CD4-positive, alpha-beta T cell (primary cell): Measurements from ENCODE around the gene ATP6V0A4. TPM values are rescaled to one million over a fixed set of nuclear protein-coding genes. Genes with fewer than 3 reads are reported as not detected.

Experiments
- ATAC-seq: fragments of 200-7000 bp; cut with Tn5 transposase; one replicate; pipeline ENCODE4 v1.10.0; 2022; ENCODE audit warnings: mild to moderate bottlenecking; ENCODE audit not compliant: poor library complexity
- CTCF ChIA-PET: fragments of 350-600 bp; sonication (Branson Sonifier 250); formaldehyde crosslinking; loops from one replicate; lab custom pipeline; 2021; ENCODE audit warnings: antibody characterized with exemption, inconsistent platforms; lab: Charles Lee
- POLR2A ChIA-PET: fragments of 350-600 bp; sonication (Branson Sonifier 250); formaldehyde crosslinking; loops from one replicate; lab custom pipeline; 2021; ENCODE audit warnings: antibody characterized with exemption, inconsistent platforms; lab: Charles Lee
- DNase-seq, 14 experiments: peaks; one replicate each; pipeline ENCODE4 v3.0.0-alpha.2; 2013 to 2020; ENCODE audit warnings: mixed read lengths in 2 of 14
- H3K27ac ChIP-seq, 2 donors: one replicate each; pipeline versions ENCODE4 v1.5.1 to v1.7.0; 2013; ENCODE audit warnings: low read length in 2 of 2, low read depth in 1 of 2, mild to moderate bottlenecking in 1 of 2
- H3K27me3 ChIP-seq, 2 experiments: 1 replicate in 1 of 2; 2 replicates in 1 of 2; pipeline versions ENCODE4 v1.6.1 to v1.7.0; 2013; ENCODE audit warnings: low read length in 2 of 2, control low read depth in 1 of 2, mild to moderate bottlenecking in 1 of 2, moderate library complexity in 1 of 2; ENCODE audit not compliant: insufficient read depth in 2 of 2, control insufficient read depth in 1 of 2
- H3K36me3 ChIP-seq: one replicate; pipeline ENCODE4 v1.6.1; 2013; ENCODE audit warnings: low read length, control low read depth; ENCODE audit not compliant: insufficient read depth
- H3K4me1 ChIP-seq: one replicate; pipeline ENCODE4 v1.6.1; 2013; ENCODE audit warnings: low read length, control low read depth; ENCODE audit not compliant: insufficient read depth
- H3K4me3 ChIP-seq: one replicate; pipeline ENCODE4 v1.5.1; 2013; ENCODE audit warnings: mild to moderate bottlenecking, low read length, moderate library complexity
- H3K9me3 ChIP-seq, 2 experiments: 1 replicate in 1 of 2; 2 replicates in 1 of 2; pipeline versions ENCODE4 v1.6.1 to v1.7.0; 2013; ENCODE audit warnings: low read length in 2 of 2, mild to moderate bottlenecking in 2 of 2, control low read depth in 1 of 2, moderate library complexity in 1 of 2; ENCODE audit not compliant: control insufficient read depth in 1 of 2, insufficient read depth in 1 of 2
- H3K27ac Mint-ChIP-seq: one replicate; pipeline ENCODE4 v1.8.0; 2020; ENCODE audit warnings: mixed read lengths
- H3K27me3 Mint-ChIP-seq: one replicate; pipeline ENCODE4 v1.8.0; 2021; ENCODE audit warnings: mixed read lengths
- H3K36me3 Mint-ChIP-seq: one replicate; pipeline ENCODE4 v1.8.0; 2021; ENCODE audit warnings: low read depth, mixed read lengths
- H3K4me1 Mint-ChIP-seq: one replicate; pipeline ENCODE4 v1.8.0; 2021; ENCODE audit warnings: low read depth, mixed read lengths
- H3K4me3 Mint-ChIP-seq: one replicate; pipeline ENCODE4 v1.8.0; 2020; ENCODE audit warnings: mild to moderate bottlenecking, mixed read lengths
- H3K9me3 Mint-ChIP-seq: one replicate; pipeline ENCODE4 v1.8.0; 2020; ENCODE audit warnings: mixed read lengths
- CTCF ChIP-seq: fragments of 200-600 bp; IDR thresholded peaks from one replicate; pipeline ENCODE4 v1.8.0; 2022; ENCODE audit warnings: antibody characterized with exemption, mild to moderate bottlenecking
- intact Hi-C, 2 experiments: fragments of 100-400 bp; cut with DNase I in 1 of 2; cut with micrococcal nuclease in 1 of 2; formaldehyde crosslinking; loops; one replicate each; pipeline versions ENCODE4 v1.15.1 to v1.9.0; 2023 to 2025; cut with DNase I, micrococcal nuclease
- total RNA-seq, 174 experiments: library from RNA in 2 of 174; stranded (reverse) in 2 of 174; gene quantifications; one replicate each; pipeline ENCODE4 v1.2.3 and lab custom pipeline; 2021 to 2026

Gene ATP6V0A4
- total RNA-seq, 2 experiments from 2014 or later, result not detected

DNA sequence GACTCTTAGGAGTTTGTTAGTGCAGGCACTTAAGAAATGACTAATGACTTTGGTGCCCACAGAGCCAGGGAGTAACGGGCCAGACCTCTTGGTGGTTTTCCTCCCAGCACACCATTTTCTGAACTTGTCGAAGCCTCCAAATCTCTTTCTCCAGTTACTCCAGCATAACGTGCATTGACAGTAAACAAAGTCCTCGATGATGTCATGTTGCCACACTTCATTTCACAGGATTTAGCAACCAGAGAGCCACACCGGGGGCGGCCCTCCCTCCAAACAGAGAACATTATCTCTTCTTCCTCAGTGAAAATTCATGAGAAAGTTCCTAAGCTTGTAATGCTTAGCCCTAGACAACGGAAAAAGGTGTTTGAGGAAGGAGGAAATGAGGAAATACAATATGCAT, 92.8 kb downstream of the ATP6V0A4 start:
- POLR2A ChIA-PET, result no interaction called here
- Histone ChIP-seq H3K27me3 (no peaks in the 10 kb centered on the region), H3K9me3 (no peaks in the 10 kb centered on the region), H3K4me1 (no peaks in the 10 kb centered on the region), H3K4me3 (no peak overlapping the region), H3K36me3 (no peaks in the 10 kb centered on the region), H3K27ac (no peak overlapping the region)
- Mint-ChIP-seq H3K4me1 (no peaks in the 10 kb centered on the region), H3K36me3 (no peaks in the 10 kb centered on the region), H3K4me3 (no peak overlapping the region), H3K27ac (no peak overlapping the region), H3K9me3 (no peaks in the 10 kb centered on the region), H3K27me3 (no peaks in the 10 kb centered on the region)
- ATAC-seq, result no peak
- CTCF ChIA-PET, result interaction anchor here (0.6 kb wide), 1 partner anchor 18 kb away, joined by 6 read pairs; no protein-coding TSS in a partner anchor
- no peak for TF ChIP-seq CTCF
- no peak for DNase-seq
- intact Hi-C loops, result no loop called here

- H3K27me3 ChIP-seq, result peaks cover 0 to 2% of the 10 kb centered on the region in 2 experiments
- H3K4me1 Mint-ChIP-seq, result no peaks in the 10 kb centered on the region
- no peaks in the 10 kb centered on the region for H3K27me3 Mint-ChIP-seq
- ATAC-seq (no peak), DNase-seq (no peak)
- no peak overlapping the region for H3K4me3 Mint-ChIP-seq
- POLR2A ChIA-PET, result no interaction called here
- no peak overlapping the region for H3K27ac ChIP-seq
- H3K27ac Mint-ChIP-seq, result no peak overlapping the region
- H3K36me3 Mint-ChIP-seq, result no peaks in the 10 kb centered on the region
- CTCF ChIA-PET, result no interaction called here
- no peaks in the 10 kb centered on the region for H3K9me3 ChIP-seq
- H3K36me3 ChIP-seq, result no peaks in the 10 kb centered on the region
- no peak for TF ChIP-seq CTCF
- no peaks in the 10 kb centered on the region for H3K9me3 Mint-ChIP-seq
- intact Hi-C loops, result no loop called here
- H3K4me3 ChIP-seq, result no peak overlapping the region
- no peaks in the 10 kb centered on the region for H3K4me1 ChIP-seq
Measured at GRCh38 chr7:138701537-138701923, 96.5 kb downstream of the ATP6V0A4 start.

- Histone ChIP-seq H3K27ac (no peak within 1 kb of the TSS), H3K4me1 (no peaks in the 10 kb centered on the region), H3K4me3 (no peak within 1 kb of the TSS), H3K27me3 (peaks cover 0 to 2% of the 10 kb centered on the region in 2 experiments), H3K36me3 (no peaks in the 10 kb centered on the region), H3K9me3 (no peaks in the 10 kb centered on the region)
- POLR2A ChIA-PET, result no interaction called here
- ATAC-seq (no peak), DNase-seq (no peak)
- intact Hi-C loops, result no loop called here
- no peak for TF ChIP-seq CTCF
- CTCF ChIA-PET, result no interaction called here
- H3K4me1 Mint-ChIP-seq, result no peaks in the 10 kb centered on the region
- no peaks in the 10 kb centered on the region for H3K9me3 Mint-ChIP-seq
- no peak within 1 kb of the TSS for H3K27ac Mint-ChIP-seq
- no peak within 1 kb of the TSS for H3K4me3 Mint-ChIP-seq
- no peaks in the 10 kb centered on the region for H3K27me3 Mint-ChIP-seq
- no peaks in the 10 kb centered on the region for H3K36me3 Mint-ChIP-seq
Measured at GRCh38 chr7:138700857-138701536, 97.0 kb downstream of the ATP6V0A4 start, which contains the start of gene SVOPL. SVOPL (minus strand) TSS chr7:138701362; CDS start chr7:138679045, 22,317 bp downstream.
